ENCODE data around the gene PEX13. TPM values are rescaled to one million over a fixed set of nuclear protein-coding genes. Genes with fewer than 3 reads are reported as not detected.

Gene PEX13
- total and polyA plus RNA-seq, 10 donors = 4.5 to 28.4 (median 17.2) TPM

DNA sequence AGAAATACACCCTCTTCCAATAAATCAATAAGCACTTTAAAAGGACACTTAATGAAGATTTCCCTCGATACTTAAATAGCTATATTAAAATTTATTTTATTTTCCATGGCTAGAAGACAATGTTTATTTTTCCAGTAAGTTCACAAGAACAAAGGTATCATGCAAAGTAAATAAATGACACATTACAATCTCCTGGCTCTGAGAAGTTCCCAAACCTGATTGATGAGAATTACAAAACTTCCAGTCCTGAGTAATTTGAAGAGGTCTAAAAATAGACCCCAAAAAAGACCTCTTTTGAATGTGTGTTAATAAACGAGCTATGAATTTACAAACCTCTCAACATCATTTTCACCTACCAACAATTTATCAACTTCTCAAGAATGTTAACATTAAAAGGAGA lies 1.5 kb upstream of the PEX13 start:
- Histone ChIP-seq H3K36me3 (peaks cover 0 to 4% (median 0%) of the 10 kb centered on the region in 6 donors), H3K4me1 (peaks cover 24 to 61% (median 38%) of the 10 kb centered on the region in 6 donors), H3K27ac (no peak overlapping the region), H3K9me3 (no peaks in the 10 kb centered on the region), H3K27me3 (replicated peaks in 1 of 7) (no peaks in the 10 kb centered on the region), H3K4me3 (peak overlapping the region in 6 of 8 donors; percentile 68 to 98 (median 92))
- 46 to 67% (median 55%) methylated on average over 2 of the region's 2 CpGs for WGBS, 5 donors
- TF ChIP-seq POLR2AphosphoS5 (IDR thresholded peaks at IDR 0.05) (no peak), POLR2A (IDR thresholded peaks at IDR 0.05) (no peak)
- TF ChIP-seq, protein P1, sequence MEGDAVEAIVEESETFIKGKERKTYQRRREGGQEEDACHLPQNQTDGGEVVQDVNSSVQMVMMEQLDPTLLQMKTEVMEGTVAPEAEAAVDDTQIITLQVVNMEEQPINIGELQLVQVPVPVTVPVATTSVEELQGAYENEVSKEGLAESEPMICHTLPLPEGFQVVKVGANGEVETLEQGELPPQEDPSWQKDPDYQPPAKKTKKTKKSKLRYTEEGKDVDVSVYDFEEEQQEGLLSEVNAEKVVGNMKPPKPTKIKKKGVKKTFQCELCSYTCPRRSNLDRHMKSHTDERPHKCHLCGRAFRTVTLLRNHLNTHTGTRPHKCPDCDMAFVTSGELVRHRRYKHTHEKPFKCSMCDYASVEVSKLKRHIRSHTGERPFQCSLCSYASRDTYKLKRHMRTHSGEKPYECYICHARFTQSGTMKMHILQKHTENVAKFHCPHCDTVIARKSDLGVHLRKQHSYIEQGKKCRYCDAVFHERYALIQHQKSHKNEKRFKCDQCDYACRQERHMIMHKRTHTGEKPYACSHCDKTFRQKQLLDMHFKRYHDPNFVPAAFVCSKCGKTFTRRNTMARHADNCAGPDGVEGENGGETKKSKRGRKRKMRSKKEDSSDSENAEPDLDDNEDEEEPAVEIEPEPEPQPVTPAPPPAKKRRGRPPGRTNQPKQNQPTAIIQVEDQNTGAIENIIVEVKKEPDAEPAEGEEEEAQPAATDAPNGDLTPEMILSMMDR (IDR thresholded peaks at IDR 0.05 in 8 of 11, conservative IDR thresholded peaks at IDR 0.05 in 3 of 11) = no peak
- intact Hi-C loops (cut with DNase I; ENCODE audit: low total_unique reads) = no loop called here
- DNase-seq = no peak

DNA sequence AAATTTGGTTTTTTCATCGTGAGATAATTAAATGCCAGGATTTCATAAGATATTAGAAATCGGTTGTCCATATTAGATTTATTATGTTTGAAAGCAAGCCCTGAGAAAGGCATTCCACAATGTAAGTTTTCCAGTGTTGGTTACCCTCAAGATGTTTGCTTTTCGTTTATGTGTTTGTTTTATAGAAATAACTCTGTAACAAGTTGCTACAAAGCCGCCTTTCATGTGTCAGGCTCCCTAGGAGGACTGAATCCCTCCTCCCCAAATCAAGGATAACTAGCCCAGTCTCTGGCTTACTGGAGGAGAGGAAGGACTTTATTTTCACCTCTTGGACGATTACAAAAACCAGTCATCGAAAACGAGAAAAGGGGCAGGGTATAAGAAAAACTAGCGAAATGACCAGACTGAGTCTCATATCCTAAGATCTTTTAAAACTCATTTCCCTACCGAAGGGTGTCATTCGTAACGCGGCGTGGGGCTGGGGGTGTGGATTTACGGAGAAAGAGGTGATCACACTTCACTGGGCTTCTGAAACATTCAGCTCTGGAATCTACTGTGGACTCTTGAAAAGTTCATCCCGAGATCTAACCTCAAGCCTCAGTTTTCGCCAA lies 1.0 kb upstream of the PEX13 start:
- Histone ChIP-seq H3K9me3 (no peaks in the 10 kb centered on the region), H3K36me3 (peaks cover 0 to 9% (median 0%) of the 10 kb centered on the region in 6 donors), H3K27me3 (replicated peaks in 1 of 7) (no peaks in the 10 kb centered on the region), H3K27ac (peak overlapping the region; percentile 73 to 94 (median 88)), H3K4me1 (peaks cover 24 to 67% (median 41%) of the 10 kb centered on the region in 6 donors), H3K4me3 (peak overlapping the region; percentile 68 to 98 (median 92))
- TF ChIP-seq POLR2A (IDR thresholded peaks at IDR 0.05) = no peak
- no peak for TF ChIP-seq POLR2AphosphoS5 (IDR thresholded peaks at IDR 0.05)
- TF ChIP-seq, protein P1 (IDR thresholded peaks at IDR 0.05 in 8 of 11, conservative IDR thresholded peaks at IDR 0.05 in 3 of 11) = no peak
- intact Hi-C loops (cut with DNase I; ENCODE audit: low total_unique reads) = no loop called here
- WGBS, 5 donors = 3 to 4% (median 3%) methylated on average over 16 of the region's 16 CpGs
- no peak for DNase-seq

GRCh38 chr2:61017003-61017555 lies 441 bp upstream of the PEX13 start:
- peak overlapping the region; percentile 68 to 98 (median 92) for H3K4me3 ChIP-seq
- TF ChIP-seq POLR2AphosphoS5 (IDR thresholded peaks at IDR 0.05) (peak in 2 of 3 donors; percentile 69 to 79), POLR2A (IDR thresholded peaks at IDR 0.05) (no peak)
- TF ChIP-seq, protein P1 (IDR thresholded peaks at IDR 0.05 in 8 of 11, conservative IDR thresholded peaks at IDR 0.05 in 3 of 11) = peak in 1 of 11 experiments; percentile 8
- H3K36me3 ChIP-seq = peaks cover 0 to 15% (median 3%) of the 10 kb centered on the region in 6 donors
- intact Hi-C loops (cut with DNase I; ENCODE audit: low total_unique reads) = no loop called here
- no peaks in the 10 kb centered on the region for H3K27me3 ChIP-seq (replicated peaks in 1 of 7)
- peak; percentile 87 for DNase-seq
- peak overlapping the region; percentile 73 to 94 (median 88) for H3K27ac ChIP-seq
- H3K4me1 ChIP-seq = peaks cover 24 to 67% (median 41%) of the 10 kb centered on the region in 6 donors
- H3K9me3 ChIP-seq = peaks cover 0 to 3% (median 0%) of the 10 kb centered on the region in 8 donors
- WGBS, 5 donors = 0 to 1% (median 0%) methylated on average over 27 of the region's 27 CpGs

DNA sequence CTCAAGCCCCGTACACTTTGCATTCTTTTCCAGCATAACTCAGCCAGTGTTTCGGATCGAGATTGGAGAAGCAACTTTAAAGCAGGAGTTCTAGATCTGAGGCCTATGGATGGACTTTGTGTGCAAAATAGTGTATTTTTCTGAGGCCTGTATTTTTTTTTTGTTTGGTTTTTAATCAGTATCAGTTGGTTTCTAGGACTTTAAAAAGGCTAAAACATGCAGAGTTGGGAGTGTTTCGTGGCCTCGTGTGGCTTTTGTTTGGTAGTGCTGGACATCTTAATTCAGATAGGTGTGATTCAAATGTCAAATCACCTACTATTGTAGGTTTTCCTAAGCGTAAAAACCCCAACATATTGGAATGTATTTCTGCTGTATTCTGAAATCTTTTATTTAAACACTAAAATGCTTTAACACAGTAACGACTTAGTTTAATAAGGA lies 817 bp downstream of the PEX13 start:
- no peak for TF ChIP-seq POLR2A (IDR thresholded peaks at IDR 0.05)
- TF ChIP-seq, protein P1 (IDR thresholded peaks at IDR 0.05 in 8 of 11, conservative IDR thresholded peaks at IDR 0.05 in 3 of 11) = no peak
- no peak for TF ChIP-seq POLR2AphosphoS5 (IDR thresholded peaks at IDR 0.05)
- Histone ChIP-seq H3K27ac (peak overlapping the region; percentile 73 to 94 (median 88)), H3K4me3 (peak overlapping the region; percentile 68 to 98 (median 92)), H3K36me3 (peaks cover 0 to 28% (median 6%) of the 10 kb centered on the region in 6 donors), H3K4me1 (peaks cover 24 to 74% (median 41%) of the 10 kb centered on the region in 6 donors), H3K27me3 (replicated peaks in 1 of 7) (no peaks in the 10 kb centered on the region), H3K9me3 (peaks cover 0 to 6% (median 0%) of the 10 kb centered on the region in 8 donors)
- intact Hi-C loops (cut with DNase I; ENCODE audit: low total_unique reads) = no loop called here
- WGBS, 5 donors = 1 to 3% (median 1%) methylated on average over 7 of the region's 7 CpGs
- DNase-seq = no peak
